ENCODE data around the gene TAF5L.
"Not testable (repeated sequence)": the region's sequence is repeated elsewhere in the genome, so short reads cannot be mapped to it uniquely, and the experiment has no call there.

Gene TAF5L

GRCh38 chr1:229563241-229563640 lies 62.7 kb downstream of the TAF5L start:
- DNase-seq = no peak

DNA sequence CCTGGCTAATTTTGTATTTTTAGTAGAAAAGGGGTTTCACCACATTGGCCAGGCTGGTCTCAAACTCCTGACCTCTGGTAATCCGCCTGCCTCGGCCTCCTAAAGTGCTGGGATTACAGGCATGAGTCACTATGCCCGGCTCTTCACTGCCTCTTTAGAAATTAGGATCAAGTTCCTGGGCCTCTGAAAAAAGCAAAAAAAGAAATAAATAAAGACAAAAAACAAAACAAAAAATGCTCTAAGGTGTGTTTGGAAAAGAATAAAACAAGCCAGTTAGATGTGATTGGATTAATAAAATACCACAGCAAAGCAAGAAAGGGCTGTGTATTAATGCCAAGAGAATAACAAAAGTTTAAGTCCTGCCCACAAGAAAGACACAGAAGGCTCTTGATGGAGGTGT lies 63.2 kb downstream of the TAF5L start:
- no peak for DNase-seq

DNA sequence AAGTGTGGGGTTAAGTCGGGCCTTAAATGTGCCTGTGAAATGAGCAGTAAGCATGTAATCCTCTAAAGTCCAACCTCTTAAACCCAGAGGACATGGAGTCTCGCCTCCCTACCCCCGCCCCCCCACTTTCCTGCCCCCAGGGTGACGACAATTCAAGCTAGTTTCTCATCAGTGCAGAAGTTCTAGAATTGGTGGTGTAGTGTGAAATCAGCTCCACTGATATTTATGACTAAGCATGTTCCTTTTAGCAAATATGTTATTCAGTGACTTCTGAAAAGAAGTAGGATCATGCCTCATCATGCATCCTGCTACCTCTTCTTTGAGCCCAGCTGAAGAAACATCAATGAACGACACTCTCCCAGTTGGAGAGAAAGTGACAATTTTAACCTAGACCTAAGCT lies 64.8 kb downstream of the TAF5L start:
- no peak for DNase-seq

GRCh38 chr1:229560124-229560523 lies 65.8 kb downstream of the TAF5L start:
- not testable (repeated sequence) for DNase-seq

- peak; percentile 28 for DNase-seq
Observed at GRCh38 chr1:229559336-229559801, 66.6 kb downstream of the TAF5L start.

GRCh38 chr1:229558460-229559335 lies 67.2 kb downstream of the TAF5L start, which contains the start of gene ABCB10:
Gene ABCB10 (minus strand): TSS chr1:229558707. CDS start chr1:229558652, 55 bp downstream.
- DNase-seq = peak; percentile 99

DNA sequence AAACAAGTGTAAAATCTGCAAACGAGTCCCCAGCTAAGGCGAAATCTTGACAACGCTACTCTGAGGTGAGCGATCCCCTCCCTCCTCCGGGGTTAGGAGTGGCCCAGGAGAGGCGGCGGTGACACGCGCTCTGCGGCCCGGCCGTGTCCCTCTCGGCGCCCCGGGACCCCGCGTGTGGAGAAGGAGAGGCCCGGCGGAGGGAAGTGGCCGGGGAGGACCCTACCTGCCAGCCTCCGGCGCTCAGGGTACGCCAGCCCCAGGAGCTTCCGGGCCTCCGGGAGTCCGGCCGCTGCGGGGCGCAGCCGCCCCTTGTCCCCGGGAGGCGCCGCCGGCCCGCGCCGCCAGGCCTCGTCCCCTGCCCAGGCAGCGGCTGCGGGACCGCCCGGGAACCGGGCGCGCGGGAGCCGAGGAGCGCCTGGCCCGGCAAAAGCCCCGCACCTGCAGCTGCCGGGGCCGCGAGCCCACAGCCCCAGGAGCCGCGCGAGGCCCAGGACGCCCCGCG lies 68.0 kb downstream of the TAF5L start:
- peak; percentile 69 for DNase-seq

- peak; percentile 63 for DNase-seq
Observed at GRCh38 chr1:229557200-229557850, 68.6 kb downstream of the TAF5L start.

DNA sequence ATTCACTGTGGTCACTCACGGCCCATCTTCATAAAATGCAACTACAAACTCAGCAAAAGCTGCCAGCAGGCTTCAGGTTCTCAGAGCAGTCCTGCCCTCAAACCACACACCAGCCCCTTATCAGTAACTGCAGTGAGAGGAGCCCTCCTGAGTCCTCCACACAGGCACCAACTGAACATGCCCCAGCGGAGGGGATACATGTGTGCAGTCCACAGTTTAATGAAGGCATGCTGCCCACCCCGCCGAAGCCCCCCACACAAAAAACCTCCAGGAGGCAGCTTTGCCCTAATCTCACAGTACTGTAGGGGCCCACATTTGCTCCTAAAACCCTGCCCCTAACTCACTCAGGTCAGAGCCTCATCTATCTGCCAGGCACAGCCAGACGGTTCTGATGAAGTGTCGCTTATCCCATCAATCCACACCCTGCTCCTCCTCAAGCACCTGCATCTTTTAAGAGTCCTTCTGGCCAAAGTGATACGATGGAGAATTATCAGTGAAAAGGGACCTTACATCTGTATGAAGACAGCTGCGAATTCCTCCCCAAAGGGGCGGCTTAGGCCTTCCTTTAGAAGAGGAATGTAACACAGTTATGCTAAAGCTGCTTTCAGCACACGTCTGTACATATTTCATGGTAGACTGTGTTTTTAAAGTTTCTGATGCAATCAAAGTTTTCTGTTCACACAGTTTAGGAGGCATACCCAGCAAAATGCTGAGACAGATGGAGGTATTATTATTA lies 70.9 kb downstream of the TAF5L start:
- DNase-seq = no peak

GRCh38 chr1:229553621-229554130 lies 72.2 kb downstream of the TAF5L start:
- no peak for DNase-seq

- no peak for DNase-seq
Observed at GRCh38 chr1:229552732-229553131, 73.2 kb downstream of the TAF5L start.

GRCh38 chr1:229550812-229551567 lies 74.9 kb downstream of the TAF5L start:
- DNase-seq = no peak

GRCh38 chr1:229547542-229547941 lies 78.4 kb downstream of the TAF5L start:
- no peak for DNase-seq

DNA sequence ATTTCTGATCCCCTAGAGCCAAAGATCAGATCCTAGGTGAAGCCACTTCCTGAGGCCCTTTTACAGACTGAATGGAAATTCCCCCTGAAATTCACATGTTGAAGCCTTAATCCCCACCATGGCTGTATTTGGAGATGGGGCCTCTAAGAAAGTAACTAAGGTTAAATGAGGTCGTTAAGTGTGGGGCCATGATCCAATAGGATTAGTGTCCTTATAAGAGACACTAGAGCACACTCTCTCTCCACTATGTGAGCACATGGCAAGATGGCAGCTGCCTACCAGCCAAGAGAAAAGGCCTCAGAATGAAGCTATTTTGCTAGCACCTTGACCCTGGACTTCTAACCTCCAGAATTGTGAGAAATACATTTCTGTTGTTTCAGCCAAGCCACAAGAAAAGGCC lies 81.3 kb downstream of the TAF5L start:
- DNase-seq = no peak

Data from RPMI8226 (cell line).